ENCODE results near the gene PLCZ1.

- TF ChIP-seq CTCF (IDR thresholded peaks at IDR 0.05; ENCODE audit: poor library complexity) (no peak), EZH2 (IDR thresholded peaks at IDR 0.05; ENCODE audit: borderline replicate concordance) (no peak)
These were observed 61.7 kb downstream of the PLCZ1 start for GRCh38 chr12:18676141-18676540.

Measured in hepatocyte (in vitro differentiated cells).